HG03064 (cell line): ENCODE measurements around the gene LRRC23.

Source experiments
- ATAC-seq: cut with Tn5 transposase; IDR thresholded peaks from one replicate; pipeline ENCODE4 v1.9.1; 2021; ENCODE audit warnings: low read depth; ENCODE audit not compliant: unreplicated experiment

Gene LRRC23

GRCh38 chr12:6941782-6942181 is 37.2 kb downstream of the LRRC23 start:
- ATAC-seq: no peak

GRCh38 chr12:6942331-6942665 is 37.7 kb downstream of the LRRC23 start:
- no peak for ATAC-seq

- no peak for ATAC-seq
Observed at GRCh38 chr12:6943389-6943721, 38.7 kb downstream of the LRRC23 start.

- peak; percentile 24 for ATAC-seq
Observed at GRCh38 chr12:6943722-6944380, 39.2 kb downstream of the LRRC23 start, which contains the start of the genes C12orf57 and RNU7-1. C12orf57 (plus strand) TSS chr12:6944022; CDS start chr12:6944122, 100 bp downstream. RNU7-1 (plus strand) TSS chr12:6943816.

- no peak for ATAC-seq
Observed at GRCh38 chr12:6944381-6945186, 40.0 kb downstream of the LRRC23 start.

GRCh38 chr12:6945613-6946012 is 41.0 kb downstream of the LRRC23 start:
- no peak for ATAC-seq

- ATAC-seq: no peak
Observed at GRCh38 chr12:6946033-6946919, 41.7 kb downstream of the LRRC23 start.

GRCh38 chr12:6946920-6947374 is 42.3 kb downstream of the LRRC23 start:
- ATAC-seq: no peak

- ATAC-seq: no peak
Observed at GRCh38 chr12:6947615-6948014, 43.0 kb downstream of the LRRC23 start.

GRCh38 chr12:6948873-6949594 is 44.4 kb downstream of the LRRC23 start:
- ATAC-seq: no peak

- ATAC-seq: no peak
Observed at GRCh38 chr12:6950401-6950801, 45.8 kb downstream of the LRRC23 start.

GRCh38 chr12:6950811-6951540 is 46.4 kb downstream of the LRRC23 start, which contains the start of gene PTPN6:
PTPN6 (plus strand) TSS chr12:6951356; CDS start chr12:6951513, 157 bp downstream.
- no peak for ATAC-seq

- ATAC-seq: no peak
Observed at GRCh38 chr12:6951551-6952120, 47.0 kb downstream of the LRRC23 start.

GRCh38 chr12:6952121-6952862 is 47.7 kb downstream of the LRRC23 start:
- ATAC-seq: no peak

- ATAC-seq: no peak
Observed at GRCh38 chr12:6952863-6953441, 48.3 kb downstream of the LRRC23 start.

- ATAC-seq: peak; percentile 43
Observed at GRCh38 chr12:6953442-6954315, 49.1 kb downstream of the LRRC23 start.
